Measurements from ENCODE around the gene NPY4R2.
"Not testable (repeated sequence)": the region's sequence is repeated elsewhere in the genome, so short reads cannot be mapped to it uniquely, and the experiment has no call there.

The NPY4R2 gene

DNA sequence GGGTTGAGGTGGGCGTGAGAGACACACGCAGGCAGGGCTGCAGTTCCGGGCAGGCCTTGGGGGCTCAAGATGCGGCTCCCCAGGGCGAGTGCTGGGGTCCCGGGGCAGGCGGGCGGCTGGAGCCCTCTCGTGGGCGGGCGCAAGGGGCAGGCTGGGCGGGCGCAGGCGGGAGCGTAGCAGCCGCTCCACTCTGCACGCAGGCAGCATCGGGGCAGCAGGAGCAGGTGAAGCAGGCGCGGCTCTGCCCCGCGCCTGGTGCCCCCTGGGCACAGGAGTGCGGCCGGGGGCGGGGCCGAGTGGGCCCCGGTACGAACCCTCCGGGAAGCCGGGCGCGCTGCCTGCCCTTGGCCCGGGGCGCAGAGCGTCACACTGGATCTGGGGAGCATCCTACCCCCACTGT lies at the start of gene NPY4R2:
NPY4R2 (plus strand) TSS at position 188 of the 400 bp plus-strand sequence. CDS start 3,326 bp downstream, outside the sequence.
- not testable (repeated sequence) for H3K4me3 ChIP-seq (ENCODE audit: insufficient read depth, low read length, poor library complexity, severe bottlenecking); H3K36me3 ChIP-seq (ENCODE audit: low read length); H4K20me1 ChIP-seq (ENCODE audit: low read depth, low read length); H3K9me3 ChIP-seq (ENCODE audit: insufficient read depth, low read length); H3K4me2 ChIP-seq (ENCODE audit: low read depth, low read length, poor library complexity, severe bottlenecking); H3K9ac ChIP-seq (ENCODE audit: low read length); H3K27me3 ChIP-seq (ENCODE audit: low read length); H3K27ac ChIP-seq (ENCODE audit: low read depth, low read length); H2AFZ ChIP-seq (ENCODE audit: low read depth, low read length, severe bottlenecking); H3F3A ChIP-seq (ENCODE audit: insufficient read depth); H3K79me2 ChIP-seq (ENCODE audit: insufficient read depth, low read length); H3K9me2 ChIP-seq (replicated peaks; ENCODE audit: insufficient read depth, low read length)

- H2AFZ ChIP-seq (ENCODE audit: low read depth, low read length, severe bottlenecking); H3K4me2 ChIP-seq (ENCODE audit: low read depth, low read length, poor library complexity, severe bottlenecking); H3K9me2 ChIP-seq (replicated peaks; ENCODE audit: insufficient read depth, low read length); H3K36me3 ChIP-seq (ENCODE audit: low read length); H3K9me3 ChIP-seq (ENCODE audit: insufficient read depth, low read length); H4K20me1 ChIP-seq (ENCODE audit: low read depth, low read length); H3K9ac ChIP-seq (ENCODE audit: low read length); H3K79me2 ChIP-seq (ENCODE audit: insufficient read depth, low read length); H3F3A ChIP-seq (ENCODE audit: insufficient read depth); H3K4me3 ChIP-seq (ENCODE audit: insufficient read depth, low read length, poor library complexity, severe bottlenecking); H3K27me3 ChIP-seq (ENCODE audit: low read length); H3K27ac ChIP-seq (ENCODE audit: low read depth, low read length): not testable (repeated sequence)
Measured at GRCh38 chr10:47870887-47871286, 47.6 kb upstream of the NPY4R2 start.

GRCh38 chr10:47871485-47872180 lies 46.8 kb upstream of the NPY4R2 start:
- H3K9me2 ChIP-seq (replicated peaks; ENCODE audit: insufficient read depth, low read length); H3K9me3 ChIP-seq (ENCODE audit: insufficient read depth, low read length); H3K9ac ChIP-seq (ENCODE audit: low read length); H3F3A ChIP-seq (ENCODE audit: insufficient read depth); H4K20me1 ChIP-seq (ENCODE audit: low read depth, low read length); H3K4me3 ChIP-seq (ENCODE audit: insufficient read depth, low read length, poor library complexity, severe bottlenecking); H3K27ac ChIP-seq (ENCODE audit: low read depth, low read length); H3K4me2 ChIP-seq (ENCODE audit: low read depth, low read length, poor library complexity, severe bottlenecking); H3K36me3 ChIP-seq (ENCODE audit: low read length); H3K27me3 ChIP-seq (ENCODE audit: low read length); H2AFZ ChIP-seq (ENCODE audit: low read depth, low read length, severe bottlenecking); H3K79me2 ChIP-seq (ENCODE audit: insufficient read depth, low read length): not testable (repeated sequence)

DNA sequence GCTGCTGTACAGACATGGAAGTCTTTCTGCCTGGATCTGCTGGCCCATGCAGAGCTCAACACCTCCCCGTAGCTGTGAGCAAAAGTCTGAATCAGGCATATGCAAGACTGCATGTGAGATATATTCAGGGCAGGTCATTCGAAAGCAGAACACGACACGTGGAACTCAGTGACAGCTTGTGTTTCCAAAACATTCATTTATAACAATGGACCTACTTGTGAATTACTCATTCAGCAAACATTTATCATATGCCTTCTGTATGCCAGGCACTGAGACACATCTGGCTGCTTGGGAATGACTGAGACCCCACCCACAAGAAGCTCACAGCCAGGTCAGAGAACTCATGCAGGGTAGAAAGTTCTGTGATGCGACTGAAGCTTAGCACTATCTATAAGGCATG lies 46.2 kb upstream of the NPY4R2 start:
- H3K79me2 ChIP-seq (ENCODE audit: insufficient read depth, low read length); H3K27me3 ChIP-seq (ENCODE audit: low read length); H3K36me3 ChIP-seq (ENCODE audit: low read length); H3K4me2 ChIP-seq (ENCODE audit: low read depth, low read length, poor library complexity, severe bottlenecking); H3K9me2 ChIP-seq (replicated peaks; ENCODE audit: insufficient read depth, low read length); H4K20me1 ChIP-seq (ENCODE audit: low read depth, low read length); H3K9me3 ChIP-seq (ENCODE audit: insufficient read depth, low read length); H3K4me3 ChIP-seq (ENCODE audit: insufficient read depth, low read length, poor library complexity, severe bottlenecking); H3F3A ChIP-seq (ENCODE audit: insufficient read depth); H2AFZ ChIP-seq (ENCODE audit: low read depth, low read length, severe bottlenecking); H3K27ac ChIP-seq (ENCODE audit: low read depth, low read length); H3K9ac ChIP-seq (ENCODE audit: low read length): not testable (repeated sequence)

- H3K79me2 ChIP-seq (ENCODE audit: insufficient read depth, low read length); H3K9me2 ChIP-seq (replicated peaks; ENCODE audit: insufficient read depth, low read length); H3K9me3 ChIP-seq (ENCODE audit: insufficient read depth, low read length); H3K27ac ChIP-seq (ENCODE audit: low read depth, low read length); H2AFZ ChIP-seq (ENCODE audit: low read depth, low read length, severe bottlenecking); H4K20me1 ChIP-seq (ENCODE audit: low read depth, low read length); H3K27me3 ChIP-seq (ENCODE audit: low read length); H3K4me3 ChIP-seq (ENCODE audit: insufficient read depth, low read length, poor library complexity, severe bottlenecking); H3K4me2 ChIP-seq (ENCODE audit: low read depth, low read length, poor library complexity, severe bottlenecking); H3K9ac ChIP-seq (ENCODE audit: low read length); H3F3A ChIP-seq (ENCODE audit: insufficient read depth); H3K36me3 ChIP-seq (ENCODE audit: low read length): not testable (repeated sequence)
Measured at GRCh38 chr10:47884239-47884638, 34.2 kb upstream of the NPY4R2 start.

- H4K20me1 ChIP-seq (ENCODE audit: low read depth, low read length); H3K4me2 ChIP-seq (ENCODE audit: low read depth, low read length, poor library complexity, severe bottlenecking); H3K79me2 ChIP-seq (ENCODE audit: insufficient read depth, low read length); H3F3A ChIP-seq (ENCODE audit: insufficient read depth); H2AFZ ChIP-seq (ENCODE audit: low read depth, low read length, severe bottlenecking); H3K27me3 ChIP-seq (ENCODE audit: low read length); H3K27ac ChIP-seq (ENCODE audit: low read depth, low read length); H3K9me3 ChIP-seq (ENCODE audit: insufficient read depth, low read length); H3K9ac ChIP-seq (ENCODE audit: low read length); H3K9me2 ChIP-seq (replicated peaks; ENCODE audit: insufficient read depth, low read length); H3K36me3 ChIP-seq (ENCODE audit: low read length); H3K4me3 ChIP-seq (ENCODE audit: insufficient read depth, low read length, poor library complexity, severe bottlenecking): not testable (repeated sequence)
Measured at GRCh38 chr10:47884934-47885333, 33.5 kb upstream of the NPY4R2 start.

DNA sequence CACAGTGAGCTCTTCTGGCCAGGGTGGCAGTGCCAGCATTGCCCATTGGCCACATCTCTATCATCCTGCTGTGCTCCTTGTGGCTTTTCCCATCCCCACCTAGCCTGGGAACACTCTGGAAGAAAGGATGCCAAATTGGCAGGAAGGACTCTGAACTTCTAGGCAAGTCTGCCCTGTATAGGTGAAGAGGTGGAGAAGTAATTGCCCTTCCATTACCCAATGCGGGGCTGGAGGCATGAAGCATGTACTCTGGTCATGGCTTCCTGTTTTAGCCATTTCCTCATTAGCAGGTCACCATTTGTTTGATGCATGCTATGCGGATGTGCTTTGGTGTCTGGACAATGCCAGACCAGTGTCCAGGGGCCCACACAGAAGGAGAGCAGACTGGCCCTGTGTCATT lies 32.1 kb upstream of the NPY4R2 start:
- not testable (repeated sequence) for H3K9ac ChIP-seq (ENCODE audit: low read length); H3K27me3 ChIP-seq (ENCODE audit: low read length); H4K20me1 ChIP-seq (ENCODE audit: low read depth, low read length); H2AFZ ChIP-seq (ENCODE audit: low read depth, low read length, severe bottlenecking); H3K36me3 ChIP-seq (ENCODE audit: low read length); H3K79me2 ChIP-seq (ENCODE audit: insufficient read depth, low read length); H3K4me2 ChIP-seq (ENCODE audit: low read depth, low read length, poor library complexity, severe bottlenecking); H3F3A ChIP-seq (ENCODE audit: insufficient read depth); H3K27ac ChIP-seq (ENCODE audit: low read depth, low read length); H3K4me3 ChIP-seq (ENCODE audit: insufficient read depth, low read length, poor library complexity, severe bottlenecking); H3K9me3 ChIP-seq (ENCODE audit: insufficient read depth, low read length); H3K9me2 ChIP-seq (replicated peaks; ENCODE audit: insufficient read depth, low read length)

GRCh38 chr10:47886827-47887226 lies 31.6 kb upstream of the NPY4R2 start:
- not testable (repeated sequence) for H3K27me3 ChIP-seq (ENCODE audit: low read length); H3K9ac ChIP-seq (ENCODE audit: low read length)

More at GRCh38 chr10:47886827-47887226, 31.6 kb upstream of the NPY4R2 start:
- not testable (repeated sequence) for H3K9me3 ChIP-seq (ENCODE audit: insufficient read depth, low read length); H3F3A ChIP-seq (ENCODE audit: insufficient read depth); H4K20me1 ChIP-seq (ENCODE audit: low read depth, low read length); H3K4me3 ChIP-seq (ENCODE audit: insufficient read depth, low read length, poor library complexity, severe bottlenecking); H3K79me2 ChIP-seq (ENCODE audit: insufficient read depth, low read length); H3K9me2 ChIP-seq (replicated peaks; ENCODE audit: insufficient read depth, low read length); H2AFZ ChIP-seq (ENCODE audit: low read depth, low read length, severe bottlenecking); H3K36me3 ChIP-seq (ENCODE audit: low read length); H3K27ac ChIP-seq (ENCODE audit: low read depth, low read length); H3K4me2 ChIP-seq (ENCODE audit: low read depth, low read length, poor library complexity, severe bottlenecking)

Data from SU-DHL-6 (cell line).